DMS 273 (cell line): ENCODE data around the gene KCTD2.

Experiments
- DNase-seq: peaks from one replicate; lab custom pipeline; 2025; ENCODE audit not compliant: unreplicated experiment; lab: John Stamatoyannopoulos, UW

KCTD2 gene

GRCh38 chr17:75075597-75076336 lies 28.7 kb downstream of the KCTD2 start:
- DNase-seq: no peak

DNA sequence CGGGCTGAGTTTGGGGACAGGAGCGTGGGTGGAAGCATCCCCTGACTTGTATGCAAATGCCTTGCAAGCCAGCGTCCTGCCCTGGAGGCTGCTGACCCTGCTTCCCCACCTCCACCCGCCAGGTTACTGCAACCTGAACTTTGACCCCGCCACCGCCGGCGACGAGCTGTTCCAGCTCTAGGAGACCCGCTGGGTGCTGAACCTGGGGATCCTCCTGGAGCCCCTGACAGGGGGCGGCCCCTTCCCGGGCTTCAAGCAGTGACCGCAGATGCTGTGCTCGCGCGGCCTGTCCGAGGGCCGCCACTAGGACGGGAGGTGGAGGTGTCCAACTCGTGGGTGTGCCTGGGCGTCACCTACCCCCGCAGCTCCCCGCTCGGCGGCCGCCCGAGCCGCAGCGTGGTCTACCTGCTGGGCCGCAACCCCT lies 30.1 kb downstream of the KCTD2 start:
- DNase-seq: no peak

- no peak for DNase-seq
Measured at GRCh38 chr17:75077496-75078283, 30.7 kb downstream of the KCTD2 start.

GRCh38 chr17:75078284-75079022 lies 31.4 kb downstream of the KCTD2 start:
- DNase-seq: peak; percentile 35

- DNase-seq: peak; percentile 35
Measured at GRCh38 chr17:75079023-75079373, 32.0 kb downstream of the KCTD2 start.

GRCh38 chr17:75081611-75082540 lies 34.9 kb downstream of the KCTD2 start:
- peak; percentile 67 for DNase-seq

GRCh38 chr17:75082683-75083082 lies 35.7 kb downstream of the KCTD2 start:
- DNase-seq: no peak

GRCh38 chr17:75084039-75084660 lies 37.1 kb downstream of the KCTD2 start:
- DNase-seq: peak; percentile 37

GRCh38 chr17:75086496-75087181 lies 39.6 kb downstream of the KCTD2 start:
- no peak for DNase-seq

- no peak for DNase-seq
Measured at GRCh38 chr17:75087182-75087557, 40.1 kb downstream of the KCTD2 start.

DNA sequence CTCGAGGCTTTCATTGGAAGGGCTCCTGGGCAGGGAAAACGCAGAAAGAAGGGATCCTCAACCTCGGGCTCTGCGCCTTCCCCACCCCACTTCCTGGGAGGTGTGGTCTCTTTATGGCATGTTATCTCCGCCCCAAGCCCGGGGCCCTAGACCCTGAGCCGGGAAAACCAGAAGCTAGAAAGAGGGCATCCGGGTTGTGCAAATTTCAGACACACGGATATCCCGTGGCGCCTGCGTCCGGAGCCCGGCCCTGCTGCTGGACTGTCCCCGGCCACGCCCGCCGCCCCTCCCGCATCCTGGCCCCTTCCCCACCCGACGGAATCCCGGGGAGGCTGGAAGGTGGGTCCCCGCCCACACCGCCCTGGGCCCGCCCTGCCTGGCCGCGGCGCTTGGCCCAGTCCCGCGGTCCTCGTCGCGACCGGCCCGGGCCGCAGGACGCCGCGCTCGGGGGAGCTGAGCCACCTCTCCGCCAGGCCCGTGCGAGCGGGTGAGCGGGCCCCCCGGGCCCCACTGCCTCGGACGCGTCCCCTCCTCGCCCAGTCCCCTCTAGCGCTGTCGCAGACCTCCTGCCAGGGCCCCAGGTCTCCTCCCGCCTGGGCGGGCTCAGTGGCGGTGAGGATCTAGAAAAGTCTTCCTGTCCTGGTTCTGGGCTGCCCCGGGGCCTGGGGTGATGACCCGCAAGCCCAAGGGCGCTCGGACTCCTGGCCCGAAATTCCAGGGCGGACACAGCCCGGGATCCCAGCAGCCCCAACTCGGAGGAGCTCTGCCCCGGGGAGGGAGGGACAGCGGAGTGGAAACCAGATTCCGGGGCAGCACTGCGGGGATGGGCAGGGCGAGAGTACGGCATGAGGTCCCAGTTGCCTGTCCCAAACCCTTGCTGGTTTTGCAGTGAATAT lies 40.8 kb downstream of the KCTD2 start, which contains the start of gene SLC16A5:
TSS of gene SLC16A5 (plus strand) at position 397 of the 896 bp plus-strand sequence. CDS start 5,683 bp downstream, outside the sequence.
- DNase-seq: no peak

GRCh38 chr17:75088465-75089417 lies 41.7 kb downstream of the KCTD2 start:
- DNase-seq: no peak

DNA sequence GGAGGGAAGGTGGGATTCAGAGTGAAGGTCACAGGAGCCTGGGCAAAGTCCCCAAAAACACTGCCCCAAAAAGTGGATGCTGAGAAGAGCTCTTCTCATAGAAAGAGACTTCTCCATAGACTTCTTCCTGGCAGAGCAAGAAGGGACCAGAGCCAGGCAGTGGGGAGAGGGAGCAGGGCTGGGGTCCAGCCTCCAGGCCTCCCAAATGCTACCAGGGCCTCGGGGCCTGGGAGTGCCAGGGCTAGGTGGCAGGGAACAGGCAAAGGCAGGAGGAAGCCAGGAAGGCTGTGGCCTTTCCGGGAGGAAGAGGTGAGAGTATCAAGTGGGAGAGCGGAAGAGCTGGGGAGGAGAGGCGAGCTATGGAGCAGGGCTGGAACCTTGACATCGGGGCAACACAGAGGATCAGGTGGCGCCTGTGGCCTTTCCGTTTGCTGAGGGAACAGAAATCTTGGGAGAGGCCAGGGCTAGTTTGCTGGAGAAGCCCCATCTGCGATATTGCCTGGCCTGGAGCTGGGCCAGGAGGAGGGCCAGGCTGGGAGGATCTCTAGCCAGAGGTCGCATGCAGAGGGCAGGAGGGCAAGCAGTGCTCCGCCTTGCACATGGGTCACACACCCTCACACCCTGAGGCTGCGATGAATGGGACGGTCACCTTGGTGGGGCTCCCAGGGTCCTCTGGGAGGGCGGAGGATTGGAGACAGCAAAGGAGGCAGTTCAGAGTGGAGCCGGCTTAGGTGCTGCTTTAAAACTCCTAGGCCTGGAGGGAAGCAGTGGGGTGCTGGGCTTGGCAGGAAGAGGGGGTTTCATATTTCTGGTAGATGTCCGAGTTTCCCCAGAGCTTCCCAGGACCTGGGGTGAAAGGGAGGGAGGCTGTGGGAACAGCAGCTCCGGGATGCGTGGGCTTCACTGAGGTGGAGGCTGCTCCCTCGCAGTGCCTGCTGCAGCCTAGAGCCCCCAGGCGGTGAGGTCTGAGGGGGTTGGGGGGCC lies 44.1 kb downstream of the KCTD2 start:
- peak; percentile 80 for DNase-seq

DNA sequence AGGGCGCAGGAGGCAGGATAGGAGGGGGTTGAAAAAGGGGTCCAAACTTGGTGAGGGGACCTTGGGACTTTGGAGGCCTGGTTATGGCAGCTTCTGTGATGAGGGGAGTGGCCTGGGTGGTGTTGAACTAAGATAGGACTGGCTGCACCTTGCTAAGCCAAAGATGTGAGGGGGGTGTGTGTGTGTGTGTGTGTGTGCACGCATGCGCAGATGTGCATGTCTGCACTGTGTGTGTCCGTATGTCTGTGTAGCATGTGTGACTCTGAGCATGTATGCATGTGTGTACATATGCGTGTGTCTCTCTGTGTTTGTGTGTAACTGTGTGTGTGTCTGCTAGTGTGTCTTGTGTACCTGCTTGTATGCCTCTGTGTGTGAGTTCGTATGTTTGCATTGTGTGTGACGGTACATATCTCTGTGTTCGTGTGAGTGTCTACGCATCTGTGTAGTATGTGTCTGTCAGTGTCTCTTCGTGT lies 44.9 kb downstream of the KCTD2 start:
- DNase-seq: no peak

- no peak for DNase-seq
Measured at GRCh38 chr17:75093548-75094158, 46.6 kb downstream of the KCTD2 start.
